Mucosa of rectum (tissue), 2 donors: ENCODE results near the gene CPSF2.

ENCODE experiments used
- H3K27ac ChIP-seq, 2 donors: one replicate each; pipeline ENCODE4 v1.7.0; 2013; ENCODE audit warnings: inconsistent platforms in 2 of 2, low read depth in 2 of 2, low read length in 2 of 2
- H3K27me3 ChIP-seq, 2 donors: one replicate each; pipeline ENCODE4 v1.7.0; 2013; ENCODE audit warnings: low read length in 2 of 2; ENCODE audit not compliant: control insufficient read depth in 2 of 2, insufficient read depth in 2 of 2
- H3K36me3 ChIP-seq, 2 donors: one replicate each; pipeline ENCODE4 v1.7.0; 2013; ENCODE audit warnings: low read length in 2 of 2; ENCODE audit not compliant: control insufficient read depth in 2 of 2, insufficient read depth in 2 of 2
- H3K4me1 ChIP-seq, 2 donors: one replicate each; pipeline ENCODE4 v1.7.0; 2013; ENCODE audit warnings: low read length in 2 of 2, mild to moderate bottlenecking in 1 of 2; ENCODE audit not compliant: control insufficient read depth in 2 of 2, insufficient read depth in 2 of 2
- H3K4me3 ChIP-seq, 2 donors: one replicate each; pipeline ENCODE4 v1.7.0; 2013; ENCODE audit warnings: low read length in 2 of 2
- H3K9ac ChIP-seq, 2 donors: one replicate each; pipeline ENCODE4 v1.7.0; 2013; ENCODE audit warnings: low read length in 2 of 2, low read depth in 1 of 2, mild to moderate bottlenecking in 1 of 2
- H3K9me3 ChIP-seq, 2 donors: one replicate each; pipeline ENCODE4 v1.7.0; 2013; ENCODE audit warnings: low read length in 2 of 2; ENCODE audit not compliant: control insufficient read depth in 2 of 2
- donor health status: healthy.
- donor health status: Normal muscosa, but diverticular disease.

CPSF2 gene

GRCh38 chr14:92121670-92122350 lies at the start of gene CPSF2, which contains the start of gene NDUFB1:
Gene CPSF2 (plus strand): TSS chr14:92121969. CDS start chr14:92130985, 9,016 bp downstream.
Gene NDUFB1 (minus strand): TSS chr14:92121706. CDS start chr14:92117637, 4,069 bp downstream.
- Histone ChIP-seq H3K27me3 (no peaks in the 10 kb centered on the region), H3K4me3 (peak within 1 kb of the TSS; percentile 93 to 98), H3K9me3 (no peaks in the 10 kb centered on the region), H3K27ac (peak within 1 kb of the TSS; percentile 88 to 93), H3K9ac (peak within 1 kb of the TSS; percentile 94 to 97), H3K4me1 (peaks cover 2 to 5% of the 10 kb centered on the region in 2 donors), H3K36me3 (peaks cover under 1 to 5% of the 10 kb centered on the region in 2 donors)

- peaks cover 16 to 24% of the 10 kb centered on the region in 2 donors for H3K36me3 ChIP-seq
Observed at GRCh38 chr14:92074555-92074954, 47.2 kb upstream of the CPSF2 start.

GRCh38 chr14:92088494-92088893 lies 33.3 kb upstream of the CPSF2 start:
- H3K27me3 ChIP-seq = no peaks in the 10 kb centered on the region
- H3K36me3 ChIP-seq = peaks cover 14 to 26% of the 10 kb centered on the region in 2 donors
- H3K9me3 ChIP-seq = no peaks in the 10 kb centered on the region
- H3K4me3 ChIP-seq = no peak overlapping the region
- H3K9ac ChIP-seq = no peak overlapping the region
- H3K27ac ChIP-seq = no peak overlapping the region
- H3K4me1 ChIP-seq = no peaks in the 10 kb centered on the region

More at GRCh38 chr14:92074555-92074954, 47.2 kb upstream of the CPSF2 start:
- Histone ChIP-seq H3K27me3 (no peaks in the 10 kb centered on the region), H3K27ac (no peak overlapping the region), H3K4me3 (no peak overlapping the region), H3K9ac (no peak overlapping the region), H3K4me1 (no peaks in the 10 kb centered on the region), H3K9me3 (no peaks in the 10 kb centered on the region)

- no peak overlapping the region for H3K9ac ChIP-seq
- no peaks in the 10 kb centered on the region for H3K27me3 ChIP-seq
- H3K4me3 ChIP-seq = no peak overlapping the region
- no peaks in the 10 kb centered on the region for H3K4me1 ChIP-seq
- H3K27ac ChIP-seq = no peak overlapping the region
- no peaks in the 10 kb centered on the region for H3K9me3 ChIP-seq
- H3K36me3 ChIP-seq = peaks cover 15 to 19% of the 10 kb centered on the region in 2 donors
Observed at GRCh38 chr14:92093320-92093719, 28.4 kb upstream of the CPSF2 start.

- peaks cover 2 to 4% of the 10 kb centered on the region in 2 donors for H3K4me1 ChIP-seq
- H3K9ac ChIP-seq = no peak overlapping the region
Observed at GRCh38 chr14:92099802-92100201, 22.0 kb upstream of the CPSF2 start.

GRCh38 chr14:92103363-92103989 lies 18.3 kb upstream of the CPSF2 start:
- peaks cover 5 to 7% of the 10 kb centered on the region in 2 donors for H3K4me1 ChIP-seq
- H3K9ac ChIP-seq = no peak overlapping the region
- no peaks in the 10 kb centered on the region for H3K27me3 ChIP-seq
- H3K9me3 ChIP-seq = no peaks in the 10 kb centered on the region
- H3K4me3 ChIP-seq = no peak overlapping the region
- no peaks in the 10 kb centered on the region for H3K36me3 ChIP-seq
- no peak overlapping the region for H3K27ac ChIP-seq

More at GRCh38 chr14:92099802-92100201, 22.0 kb upstream of the CPSF2 start:
- Histone ChIP-seq H3K36me3 (peaks cover 7 to 9% of the 10 kb centered on the region in 2 donors), H3K27ac (no peak overlapping the region), H3K27me3 (no peaks in the 10 kb centered on the region), H3K9me3 (no peaks in the 10 kb centered on the region), H3K4me3 (no peak overlapping the region)

GRCh38 chr14:92105073-92105892 lies 16.5 kb upstream of the CPSF2 start:
- Histone ChIP-seq H3K9me3 (no peaks in the 10 kb centered on the region), H3K27ac (peak overlapping the region; percentile 93 to 94), H3K4me3 (peak overlapping the region; percentile 84 to 86), H3K4me1 (peaks cover 3 to 7% of the 10 kb centered on the region in 2 donors), H3K9ac (peak overlapping the region; percentile 78 to 84), H3K27me3 (no peaks in the 10 kb centered on the region), H3K36me3 (no peaks in the 10 kb centered on the region)

GRCh38 chr14:92105893-92106142 lies 16.0 kb upstream of the CPSF2 start:
- Histone ChIP-seq H3K27ac (peak overlapping the region; percentile 93 to 94), H3K4me1 (peaks cover 3 to 7% of the 10 kb centered on the region in 2 donors), H3K4me3 (peak overlapping the region; percentile 84 to 86), H3K9ac (peak overlapping the region; percentile 78 to 84), H3K36me3 (no peaks in the 10 kb centered on the region), H3K9me3 (no peaks in the 10 kb centered on the region), H3K27me3 (no peaks in the 10 kb centered on the region)

GRCh38 chr14:92106143-92106926 lies 15.4 kb upstream of the CPSF2 start, which contains the start of gene ATXN3:
Gene ATXN3 (minus strand): TSS chr14:92106582. CDS start chr14:92106552, 30 bp downstream.
- H3K9ac ChIP-seq = peak within 1 kb of the TSS; percentile 78 to 84
- no peaks in the 10 kb centered on the region for H3K36me3 ChIP-seq
- no peaks in the 10 kb centered on the region for H3K9me3 ChIP-seq

More at GRCh38 chr14:92106143-92106926, 15.4 kb upstream of the CPSF2 start, which contains the start of gene ATXN3:
- Histone ChIP-seq H3K27ac (peak within 1 kb of the TSS; percentile 93 to 94), H3K4me3 (peak within 1 kb of the TSS; percentile 84 to 86), H3K27me3 (no peaks in the 10 kb centered on the region), H3K4me1 (peaks cover 3 to 7% of the 10 kb centered on the region in 2 donors)
